Posterior vena cava (tissue), 2 donors: Measurements from ENCODE around the gene MAST4. TPM values are rescaled to one million over a fixed set of nuclear protein-coding genes. Genes with fewer than 3 reads are reported as not detected.

Experiments used
- DNase-seq: peaks from one replicate; pipeline ENCODE4 v3.0.0-alpha.2; 2020; ENCODE audit warnings: low spot score
- intact Hi-C, 2 donors: fragments of 100-400 bp; cut with DNase I; formaldehyde crosslinking; loops; one replicate each; pipeline versions ENCODE4 v1.14.1 to v1.14.2; 2022 to 2023
- total RNA-seq, 2 donors: library from RNA; stranded (reverse); fragmentation: NEBNext Ultra II Directional; extraction: Animal tissue kit (Norgen Biotek cat#: 25700); gene quantifications; one replicate each; pipeline ENCODE4 v1.2.1, GENCODE V29; 2021
- donor health status: DM: yes; HTN: yes; CAD: no.
- donor health status: DM: yes; HTN: yes; CAD: no.

MAST4 gene
- total RNA-seq, 2 donors from 2014 or later = 36.4 to 45.6 TPM

GRCh38 chr5:67030289-67031056 is 434.3 kb downstream of the MAST4 start:
- intact Hi-C loops = no loop called here

GRCh38 chr5:67031057-67031443 is 434.9 kb downstream of the MAST4 start:
- no peak for DNase-seq
- intact Hi-C loops = no loop called here

More at GRCh38 chr5:67030289-67031056, 434.3 kb downstream of the MAST4 start:
- DNase-seq = no peak

GRCh38 chr5:67031692-67032091 is 435.5 kb downstream of the MAST4 start:
- no peak for DNase-seq
- intact Hi-C loops = no loop called here

- DNase-seq = no peak
- intact Hi-C loops = no loop called here
These were observed 436.9 kb downstream of the MAST4 start for GRCh38 chr5:67032921-67033664.

GRCh38 chr5:67033880-67034651 is 437.9 kb downstream of the MAST4 start:
- no peak for DNase-seq
- intact Hi-C loops = no loop called here

GRCh38 chr5:67035098-67035740 is 439.0 kb downstream of the MAST4 start:
- no peak for DNase-seq
- intact Hi-C loops = no loop called here

- DNase-seq = no peak
- intact Hi-C loops = no loop called here
These were observed 441.0 kb downstream of the MAST4 start for GRCh38 chr5:67037171-67037570.

GRCh38 chr5:67038817-67039603 is 442.8 kb downstream of the MAST4 start:
- intact Hi-C loops = no loop called here
- DNase-seq = no peak

GRCh38 chr5:67042176-67043003 is 446.2 kb downstream of the MAST4 start:
- DNase-seq = no peak
- intact Hi-C loops = no loop called here

- no peak for DNase-seq
- intact Hi-C loops = no loop called here
These were observed 447.8 kb downstream of the MAST4 start for GRCh38 chr5:67043796-67044511.

- no peak for DNase-seq
- intact Hi-C loops = no loop called here
These were observed 449.9 kb downstream of the MAST4 start for GRCh38 chr5:67045816-67046740.

GRCh38 chr5:67047160-67047559 is 451.0 kb downstream of the MAST4 start:
- no peak for DNase-seq
- intact Hi-C loops = no loop called here

GRCh38 chr5:67047616-67048015 is 451.4 kb downstream of the MAST4 start:
- DNase-seq = no peak
- intact Hi-C loops = no loop called here

GRCh38 chr5:67050125-67050524 is 453.9 kb downstream of the MAST4 start:
- DNase-seq = no peak
- intact Hi-C loops = no loop called here

GRCh38 chr5:67050635-67051034 is 454.4 kb downstream of the MAST4 start:
- DNase-seq = no peak
- intact Hi-C loops = no loop called here

- intact Hi-C loops = no loop called here
- DNase-seq = no peak
These were observed 455.0 kb downstream of the MAST4 start for GRCh38 chr5:67051164-67051563.
